CD4-positive, alpha-beta memory T cell (primary cell): ENCODE data around the gene CIAO2A. TPM values are rescaled to one million over a fixed set of nuclear protein-coding genes. Genes with fewer than 3 reads are reported as not detected.

Experiments used
- CTCF ChIA-PET: fragments of 350-600 bp; sonication (Branson Sonifier 250); formaldehyde crosslinking; loops from one replicate; lab custom pipeline; 2021; ENCODE audit warnings: inconsistent platforms; ENCODE audit not compliant: partially characterized antibody; lab: Charles Lee
- POLR2A ChIA-PET: fragments of 350-600 bp; sonication (Branson Sonifier 250); formaldehyde crosslinking; loops from one replicate; lab custom pipeline; 2021; ENCODE audit not compliant: partially characterized antibody; lab: Charles Lee
- DNase-seq, 5 donors: peaks; one replicate each; pipeline versions ENCODE4 v3.0.0 to v3.0.0-alpha.2; 2020 to 2022; ENCODE audit warnings: mixed read lengths in 1 of 5
- H3K27ac ChIP-seq: one replicate; pipeline ENCODE4 v1.7.0; 2013; ENCODE audit warnings: low read depth, low read length
- H3K27me3 ChIP-seq: 2 replicates; pipeline ENCODE4 v1.7.0; 2013; ENCODE audit warnings: mild to moderate bottlenecking, low read length, moderate library complexity; ENCODE audit not compliant: insufficient read depth
- H3K36me3 ChIP-seq: 2 replicates; pipeline ENCODE4 v1.7.0; 2013; ENCODE audit warnings: mild to moderate bottlenecking, low read length, moderate library complexity; ENCODE audit not compliant: insufficient read depth
- H3K4me1 ChIP-seq: 2 replicates; pipeline ENCODE4 v1.7.0; 2013; ENCODE audit warnings: mild to moderate bottlenecking, low read length, moderate library complexity; ENCODE audit not compliant: insufficient read depth
- H3K4me3 ChIP-seq, 2 donors: one replicate each; pipeline ENCODE4 v1.7.0; 2013; ENCODE audit warnings: low read length in 2 of 2, mild to moderate bottlenecking in 1 of 2
- H3K9me3 ChIP-seq, 2 donors: one replicate each; pipeline ENCODE4 v1.7.0; 2013; ENCODE audit warnings: low read length in 2 of 2, control low read depth in 1 of 2; ENCODE audit not compliant: control insufficient read depth in 1 of 2
- H3K27ac Mint-ChIP-seq, 7 donors: one replicate each; pipeline ENCODE4 v1.8.0; 2020 to 2021; ENCODE audit warnings: mixed read lengths in 7 of 7, mild to moderate bottlenecking in 6 of 7, inconsistent platforms in 3 of 7, moderate library complexity in 3 of 7
- H3K27me3 Mint-ChIP-seq, 2 donors: one replicate each; pipeline ENCODE4 v1.8.0; 2020 to 2021; ENCODE audit warnings: mixed read lengths in 2 of 2
- H3K36me3 Mint-ChIP-seq, 2 donors: one replicate each; pipeline ENCODE4 v1.8.0; 2020 to 2021; ENCODE audit warnings: mixed read lengths in 2 of 2, inconsistent platforms in 1 of 2, mild to moderate bottlenecking in 1 of 2
- H3K4me1 Mint-ChIP-seq, 4 donors: one replicate each; pipeline ENCODE4 v1.8.0; 2020 to 2021; ENCODE audit warnings: mixed read lengths in 4 of 4, mild to moderate bottlenecking in 1 of 4
- H3K4me3 Mint-ChIP-seq, 8 donors: one replicate each; pipeline ENCODE4 v1.8.0; 2020 to 2021; ENCODE audit warnings: mixed read lengths in 8 of 8, mild to moderate bottlenecking in 7 of 8, moderate library complexity in 6 of 8, inconsistent platforms in 3 of 8
- H3K9me3 Mint-ChIP-seq, 8 donors: one replicate each; pipeline ENCODE4 v1.8.0; 2020 to 2021; ENCODE audit warnings: mixed read lengths in 8 of 8, mild to moderate bottlenecking in 5 of 8, inconsistent platforms in 3 of 8, moderate library complexity in 1 of 8
- intact Hi-C: fragments of 100-400 bp; cut with micrococcal nuclease; formaldehyde crosslinking; loops from one replicate; pipeline ENCODE4 v1.15.1; 2023
- polyA plus RNA-seq, 2 donors: library from polyadenylated mRNA; unstranded; fragments of 300-500 nt; fragmentation: Illumina TruSeq; gene quantifications; one replicate each; pipeline ENCODE4 v1.2.3, GENCODE V29; 2021
- total RNA-seq, 2 experiments: library from RNA; stranded (reverse); gene quantifications; one replicate each; pipeline ENCODE4 v1.2.3, GENCODE V29; 2021

Gene CIAO2A
- total and polyA plus RNA-seq, 4 experiments from 2014 or later, result 35.0 to 134 (median 53.2) TPM

DNA sequence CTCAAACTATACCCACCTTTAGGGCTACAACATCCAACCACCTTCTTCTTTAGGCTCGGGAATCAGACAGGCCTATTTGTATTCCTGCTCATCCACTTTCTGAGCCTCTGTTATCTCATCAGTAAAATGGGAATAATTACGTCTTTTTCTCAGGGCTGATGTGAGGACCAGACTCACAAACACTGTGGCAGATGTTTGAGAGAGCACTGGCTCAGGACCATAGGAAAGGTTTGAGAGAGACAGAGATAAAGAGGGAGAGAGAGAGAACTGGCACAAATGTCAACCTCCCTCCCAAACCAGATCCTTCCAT lies 42.6 kb downstream of the CIAO2A start:
- Mint-ChIP-seq H3K9me3 (no peaks in the 10 kb centered on the region), H3K4me3 (no peak overlapping the region), H3K36me3 (no peaks in the 10 kb centered on the region), H3K27me3 (peaks cover 5 to 8% of the 10 kb centered on the region in 2 donors), H3K4me1 (peaks cover 4 to 6% (median 5%) of the 10 kb centered on the region in 4 donors), H3K27ac (peak overlapping the region in 1 of 7 donors; percentile 70)
- ChIA-PET CTCF (interaction anchor here (0.9 to 2.6 kb wide), 2 partner anchors 11 to 106 kb away, joined by 3 to 10 read pairs; no protein-coding TSS in a partner anchor), POLR2A (interaction anchor here (1.4 kb wide), 1 partner anchor 40 kb away, joined by 4 read pairs; no protein-coding TSS in a partner anchor)
- Histone ChIP-seq H3K4me3 (no peak overlapping the region), H3K9me3 (no peaks in the 10 kb centered on the region), H3K27ac (no peak overlapping the region), H3K4me1 (peaks cover 6% of the 10 kb centered on the region), H3K27me3 (no peaks in the 10 kb centered on the region), H3K36me3 (no peaks in the 10 kb centered on the region)
- intact Hi-C loops, result no loop called here
- no peak for DNase-seq

GRCh38 chr15:64050281-64051092 lies 43.2 kb downstream of the CIAO2A start:
- H3K9me3 ChIP-seq, result no peaks in the 10 kb centered on the region
- Mint-ChIP-seq H3K4me3 (no peak overlapping the region), H3K4me1 (peaks cover 4 to 7% (median 5%) of the 10 kb centered on the region in 4 donors), H3K27me3 (peaks cover 5 to 8% of the 10 kb centered on the region in 2 donors), H3K9me3 (no peaks in the 10 kb centered on the region), H3K36me3 (no peaks in the 10 kb centered on the region), H3K27ac (no peak overlapping the region)
- ChIA-PET POLR2A (interaction anchor here (1.4 kb wide), 1 partner anchor 40 kb away, joined by 4 read pairs; no protein-coding TSS in a partner anchor), CTCF (interaction anchor here (1.1 to 2.6 kb wide), 3 partner anchors 11 to 299 kb away, joined by 3 to 10 read pairs (median 4); no protein-coding TSS in a partner anchor)
- intact Hi-C loops, result no loop called here
- H3K27me3 ChIP-seq, result no peaks in the 10 kb centered on the region
- H3K36me3 ChIP-seq, result no peaks in the 10 kb centered on the region
- DNase-seq, result no peak
- peaks cover 11% of the 10 kb centered on the region for H3K4me1 ChIP-seq
- no peak overlapping the region for H3K4me3 ChIP-seq
- no peak overlapping the region for H3K27ac ChIP-seq

GRCh38 chr15:64048781-64049460 lies 44.7 kb downstream of the CIAO2A start:
- H3K36me3 ChIP-seq, result no peaks in the 10 kb centered on the region
- no peak overlapping the region for H3K27ac ChIP-seq
- H3K27ac Mint-ChIP-seq, result no peak overlapping the region
- ChIA-PET POLR2A (no interaction called here), CTCF (interaction anchor here (0.8 to 5.6 kb wide), 8 partner anchors 9 to 302 kb away, joined by 3 to 91 read pairs (median 4); no protein-coding TSS in a partner anchor)
- H3K4me3 Mint-ChIP-seq, result peak overlapping the region in 2 of 8 donors; percentile 15 to 41
- no peaks in the 10 kb centered on the region for H3K9me3 Mint-ChIP-seq
- H3K27me3 Mint-ChIP-seq, result peaks cover 6 to 8% of the 10 kb centered on the region in 2 donors
- H3K4me1 Mint-ChIP-seq, result peaks cover 4 to 10% (median 5%) of the 10 kb centered on the region in 4 donors
- H3K4me3 ChIP-seq, result no peak overlapping the region
- intact Hi-C loops, result no loop called here
- peaks cover 12% of the 10 kb centered on the region for H3K4me1 ChIP-seq
- H3K9me3 ChIP-seq, result no peaks in the 10 kb centered on the region
- no peaks in the 10 kb centered on the region for H3K36me3 Mint-ChIP-seq
- no peaks in the 10 kb centered on the region for H3K27me3 ChIP-seq
- DNase-seq, result no peak

DNA sequence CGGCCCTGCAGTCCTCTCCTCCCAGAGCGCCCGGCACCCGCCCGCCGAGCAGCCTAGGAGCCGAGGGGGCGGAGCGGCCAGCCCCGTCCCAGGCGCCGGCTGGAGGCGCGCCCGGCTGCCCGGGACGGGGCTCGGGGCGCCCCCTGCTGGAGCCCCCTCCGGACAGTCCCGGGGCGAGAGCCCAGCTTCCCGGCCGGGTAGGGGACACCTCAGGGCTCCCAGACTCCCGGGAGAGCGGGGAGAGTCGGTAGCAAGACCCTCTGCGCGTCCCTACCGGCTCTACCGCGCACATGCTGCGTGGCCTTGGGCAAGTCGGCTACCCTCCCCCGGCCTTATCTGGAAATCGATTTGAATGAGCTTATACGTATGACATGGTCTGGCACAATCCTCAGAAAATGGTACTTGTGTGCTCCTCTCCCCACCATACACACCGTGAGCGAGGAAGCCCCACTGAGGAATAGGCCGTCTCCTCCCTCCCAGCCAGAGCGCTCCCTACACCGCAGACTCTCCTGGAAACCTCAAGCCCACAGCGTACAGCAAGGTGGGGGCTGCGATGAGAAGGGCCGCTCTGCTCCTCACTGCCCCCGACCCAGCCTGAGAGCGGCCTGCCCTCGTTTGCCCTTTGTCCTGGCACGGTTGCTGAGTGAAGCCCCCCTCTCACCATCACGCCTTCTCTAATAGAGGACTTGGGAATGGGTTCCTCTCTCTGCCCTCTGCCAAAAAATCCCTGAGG lies 47.1 kb downstream of the CIAO2A start, which contains the start of gene DAPK2:
Gene DAPK2 (minus strand): TSS at position 65 of the 733 bp plus-strand sequence. CDS start 6,224 bp downstream, outside the sequence.
- Mint-ChIP-seq H3K27me3 (peaks cover 6 to 8% of the 10 kb centered on the region in 2 donors), H3K4me3 (peak within 1 kb of the TSS; percentile 75 to 91 (median 78)), H3K36me3 (no peaks in the 10 kb centered on the region), H3K4me1 (peaks cover 4 to 10% (median 5%) of the 10 kb centered on the region in 4 donors), H3K27ac (peak within 1 kb of the TSS in 6 of 7 donors; percentile 13 to 87 (median 72)), H3K9me3 (no peaks in the 10 kb centered on the region)
- Histone ChIP-seq H3K4me3 (peak within 1 kb of the TSS; percentile 43 to 51), H3K27ac (no peak within 1 kb of the TSS), H3K4me1 (peaks cover 12% of the 10 kb centered on the region), H3K9me3 (no peaks in the 10 kb centered on the region), H3K36me3 (no peaks in the 10 kb centered on the region), H3K27me3 (no peaks in the 10 kb centered on the region)
- ChIA-PET CTCF (interaction anchor here (0.6 to 5.6 kb wide), 42 partner anchors 8 to 448 kb away, joined by 3 to 91 read pairs (median 5); partner anchors contain the start of gene HERC1), POLR2A (interaction anchor here (0.5 to 2.7 kb wide), 8 partner anchors 36 to 437 kb away, joined by 3 to 17 read pairs (median 7); partner anchors contain the start of gene HERC1)
- DNase-seq, result peak; percentile 60 to 76 (median 64)
- intact Hi-C loops, result loop anchor here (1.0 kb wide), 3 partner anchors 101 to 436 kb away; no protein-coding TSS in a partner anchor

GRCh38 chr15:64045774-64046420 lies 47.7 kb downstream of the CIAO2A start:
- H3K27me3 ChIP-seq, result no peaks in the 10 kb centered on the region
- Mint-ChIP-seq H3K9me3 (no peaks in the 10 kb centered on the region), H3K4me1 (peaks cover 4 to 10% (median 5%) of the 10 kb centered on the region in 4 donors), H3K36me3 (no peaks in the 10 kb centered on the region), H3K27me3 (peaks cover 6 to 8% of the 10 kb centered on the region in 2 donors), H3K27ac (peak overlapping the region in 1 of 7 donors; percentile 9), H3K4me3 (peak overlapping the region; percentile 62 to 82 (median 73))
- no peaks in the 10 kb centered on the region for H3K9me3 ChIP-seq
- ChIA-PET POLR2A (interaction anchor here (0.9 to 2.7 kb wide), 9 partner anchors 36 to 436 kb away, joined by 3 to 17 read pairs (median 6); partner anchors contain the start of gene HERC1), CTCF (interaction anchor here (0.7 to 5.6 kb wide), 34 partner anchors 9 to 435 kb away, joined by 3 to 91 read pairs (median 6); no protein-coding TSS in a partner anchor)
- intact Hi-C loops, result loop anchor here (1.0 kb wide), 3 partner anchors 101 to 436 kb away; no protein-coding TSS in a partner anchor
- no peak overlapping the region for H3K27ac ChIP-seq
- DNase-seq, result no peak
- no peak overlapping the region for H3K4me3 ChIP-seq
- no peaks in the 10 kb centered on the region for H3K36me3 ChIP-seq
- H3K4me1 ChIP-seq, result peaks cover 12% of the 10 kb centered on the region

GRCh38 chr15:64045101-64045435 lies 48.6 kb downstream of the CIAO2A start:
- peak overlapping the region in 2 of 7 donors; percentile 42 to 68 for H3K27ac Mint-ChIP-seq
- H3K4me1 Mint-ChIP-seq, result peaks cover 4 to 10% (median 5%) of the 10 kb centered on the region in 4 donors
- no peaks in the 10 kb centered on the region for H3K9me3 Mint-ChIP-seq
- no peaks in the 10 kb centered on the region for H3K9me3 ChIP-seq
- H3K27ac ChIP-seq, result no peak overlapping the region
- DNase-seq, result no peak
- ChIA-PET CTCF (interaction anchor here (0.7 to 5.6 kb wide), 9 partner anchors 10 to 435 kb away, joined by 3 to 91 read pairs (median 20); no protein-coding TSS in a partner anchor), POLR2A (interaction anchor here (0.9 to 2.7 kb wide), 4 partner anchors 35 to 293 kb away, joined by 3 to 17 read pairs (median 6); no protein-coding TSS in a partner anchor)
- intact Hi-C loops, result no loop called here
- no peak overlapping the region for H3K4me3 ChIP-seq
- no peaks in the 10 kb centered on the region for H3K36me3 Mint-ChIP-seq
- peaks cover 12% of the 10 kb centered on the region for H3K4me1 ChIP-seq
- H3K4me3 Mint-ChIP-seq, result peak overlapping the region; percentile 32 to 75 (median 64)
- no peaks in the 10 kb centered on the region for H3K36me3 ChIP-seq
- H3K27me3 Mint-ChIP-seq, result peaks cover 6 to 8% of the 10 kb centered on the region in 2 donors
- H3K27me3 ChIP-seq, result no peaks in the 10 kb centered on the region
